Measurements from ENCODE around the gene ST6GALNAC3.
A peak's percentile ranks its signal among the peaks of the same experiment; 100 is the strongest.
"Not testable (repeated sequence)": the region's sequence is repeated elsewhere in the genome, so short reads cannot be mapped to it uniquely, and the experiment has no call there.

The ST6GALNAC3 gene

GRCh38 chr1:76292418-76293184 lies 218.1 kb downstream of the ST6GALNAC3 start:
- DNase-seq: no peak

GRCh38 chr1:76293831-76294230 lies 219.3 kb downstream of the ST6GALNAC3 start:
- DNase-seq: no peak

GRCh38 chr1:76294482-76295194 lies 220.1 kb downstream of the ST6GALNAC3 start:
- no peak for DNase-seq

DNA sequence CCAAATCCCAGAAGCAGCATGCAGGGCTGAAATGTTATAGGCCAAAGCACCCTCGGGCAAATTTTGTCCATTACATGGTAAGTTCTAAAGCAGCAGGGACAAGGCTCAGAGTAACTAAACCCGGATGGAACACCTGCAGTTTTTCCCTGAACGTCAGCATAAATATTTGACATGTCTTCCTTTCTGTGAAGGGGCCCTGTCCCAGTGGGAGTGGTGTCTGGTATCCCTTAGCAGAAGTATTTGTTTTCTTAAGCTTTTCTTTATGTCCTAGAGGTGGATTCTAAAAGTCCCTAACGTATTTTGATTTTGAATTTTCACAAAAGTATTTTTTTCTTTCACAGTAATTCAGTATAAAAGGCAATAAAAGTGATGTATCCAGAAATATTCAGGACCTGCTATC lies 223.9 kb downstream of the ST6GALNAC3 start:
- DNase-seq: no peak

GRCh38 chr1:76299036-76299435 lies 224.5 kb downstream of the ST6GALNAC3 start:
- DNase-seq: no peak

DNA sequence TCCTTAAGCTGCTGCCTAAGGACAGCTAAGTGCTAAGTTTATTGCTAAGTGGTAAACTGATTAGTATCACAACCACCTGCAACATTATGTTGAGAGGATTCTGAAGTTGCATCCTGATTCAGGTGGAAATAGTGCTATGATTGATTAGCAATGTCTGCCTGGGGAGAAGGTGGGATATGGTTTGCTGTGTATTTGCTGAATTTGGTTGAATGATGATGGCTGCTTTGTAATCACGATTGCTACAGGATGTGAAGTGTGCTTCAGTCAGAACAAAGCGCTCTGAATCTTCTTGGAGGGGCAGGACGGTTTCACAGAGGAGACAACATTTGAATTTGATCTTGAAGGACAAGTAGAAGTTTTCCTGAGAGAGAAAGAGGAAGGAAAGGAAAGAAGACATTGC lies 226.0 kb downstream of the ST6GALNAC3 start:
- no peak for DNase-seq

- DNase-seq: no peak
These were observed 228.3 kb downstream of the ST6GALNAC3 start for GRCh38 chr1:76302711-76303339.

DNA sequence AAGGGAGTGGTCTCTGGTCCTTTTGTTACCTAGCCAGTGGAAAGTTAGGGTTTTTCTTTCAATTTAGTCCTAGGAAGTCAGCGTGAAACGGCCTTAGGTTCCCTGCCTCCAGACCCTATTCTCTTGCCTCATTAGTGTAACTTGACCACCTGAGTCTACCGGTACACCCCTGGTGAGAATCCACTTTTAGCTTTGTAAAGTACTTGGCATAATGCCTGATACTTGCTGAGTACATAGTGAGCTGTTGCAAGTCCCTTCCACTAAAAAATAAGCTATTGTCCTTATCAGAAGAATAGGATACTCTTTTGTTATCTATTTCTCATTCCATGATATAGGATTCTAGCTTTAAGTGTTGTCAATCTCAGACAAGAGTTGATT lies 228.8 kb downstream of the ST6GALNAC3 start:
- DNase-seq: no peak

DNA sequence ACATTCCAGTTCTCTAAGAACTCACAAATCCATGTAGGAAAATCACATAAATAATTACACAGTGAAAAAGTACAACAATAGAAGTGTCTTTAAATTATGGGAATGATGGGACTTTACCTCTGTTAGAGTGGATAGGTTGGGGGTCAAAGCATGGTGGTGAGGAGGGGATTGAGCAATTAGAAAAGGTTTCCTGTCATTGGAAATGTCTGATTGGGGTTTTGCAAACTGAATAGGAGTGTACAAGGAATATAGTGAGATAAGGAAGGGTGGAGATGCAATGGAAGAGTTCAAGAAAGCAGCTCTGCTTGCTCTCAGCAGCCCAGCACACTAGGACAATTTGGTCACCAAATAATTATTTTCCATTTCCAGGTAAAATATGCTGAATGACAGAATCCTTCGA lies 238.8 kb downstream of the ST6GALNAC3 start:
- no peak for DNase-seq

DNA sequence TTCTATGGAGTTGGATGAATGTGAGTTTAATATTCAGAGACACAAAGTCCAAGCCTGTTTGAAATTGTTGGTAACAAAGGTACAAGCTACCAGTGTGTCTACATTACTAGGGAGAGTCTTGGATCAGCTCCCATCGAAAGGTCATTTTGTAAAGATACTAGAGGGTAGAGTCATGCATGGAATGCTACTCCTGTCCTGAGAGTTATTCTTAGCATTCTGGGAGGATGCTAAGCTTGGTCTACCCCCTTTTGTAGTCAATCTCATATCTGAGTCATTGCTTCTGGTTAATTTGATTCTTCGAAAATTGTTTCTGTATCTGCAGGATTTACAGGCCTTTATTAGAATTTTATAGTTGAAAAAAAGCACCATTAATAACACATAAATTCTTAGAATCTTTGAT lies 240.2 kb downstream of the ST6GALNAC3 start:
- DNase-seq: no peak

DNA sequence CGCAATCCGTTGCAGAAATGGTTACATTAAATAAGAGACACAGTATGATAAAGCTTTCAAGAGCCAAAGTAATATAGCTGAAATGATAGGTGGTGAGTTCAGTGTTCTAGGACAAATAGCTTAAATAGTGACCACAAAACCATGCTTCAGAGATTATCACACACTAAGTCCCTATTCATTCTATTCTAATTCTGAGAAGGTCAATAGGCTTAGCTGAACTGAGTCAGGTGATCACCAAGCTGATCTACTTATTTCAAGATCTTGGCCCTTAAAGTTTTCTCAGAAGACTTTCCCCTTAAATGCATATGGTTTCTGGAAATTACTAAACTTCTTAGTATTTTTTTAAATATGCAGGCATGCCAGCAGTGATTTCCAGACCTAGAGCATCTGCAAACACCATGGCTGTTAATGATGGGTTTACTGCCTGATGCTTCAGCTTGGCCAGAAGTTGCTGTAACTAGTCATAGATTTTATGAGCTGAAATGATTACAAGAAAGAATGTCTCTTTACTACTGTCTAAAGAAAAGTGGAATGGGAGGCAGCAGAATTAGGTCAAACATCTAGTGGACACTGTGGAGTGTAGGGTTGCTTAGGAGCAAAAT lies 242.9 kb downstream of the ST6GALNAC3 start:
- DNase-seq: no peak

DNA sequence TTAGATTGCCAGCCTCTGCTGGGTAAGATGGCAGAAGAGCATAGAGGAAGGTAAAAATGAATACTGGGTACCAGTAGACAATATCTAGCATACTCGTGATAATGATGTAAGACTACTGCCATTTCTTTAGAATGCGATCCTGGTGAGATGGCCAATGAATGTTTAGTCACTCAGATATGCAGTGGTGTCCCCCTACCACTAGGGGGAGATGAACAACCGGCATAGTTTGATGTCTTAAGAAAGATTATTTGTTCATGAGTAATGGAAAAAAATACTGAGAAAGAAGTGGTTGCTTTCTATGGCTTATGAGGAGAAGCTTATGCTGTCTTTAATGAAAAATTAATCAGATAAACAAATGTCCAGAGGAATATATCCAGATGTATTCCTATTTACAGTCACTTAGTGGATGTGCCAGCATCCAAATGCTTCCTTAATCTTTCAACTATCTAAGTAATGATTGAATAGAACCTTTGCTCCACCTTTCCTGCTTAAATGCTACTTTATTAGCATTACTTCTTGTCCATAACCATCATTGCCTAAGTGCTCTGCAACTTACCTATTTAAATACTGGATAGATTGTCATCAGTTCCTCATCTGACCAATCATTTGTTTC lies 256.6 kb downstream of the ST6GALNAC3 start:
- DNase-seq: peak; percentile 42

DNA sequence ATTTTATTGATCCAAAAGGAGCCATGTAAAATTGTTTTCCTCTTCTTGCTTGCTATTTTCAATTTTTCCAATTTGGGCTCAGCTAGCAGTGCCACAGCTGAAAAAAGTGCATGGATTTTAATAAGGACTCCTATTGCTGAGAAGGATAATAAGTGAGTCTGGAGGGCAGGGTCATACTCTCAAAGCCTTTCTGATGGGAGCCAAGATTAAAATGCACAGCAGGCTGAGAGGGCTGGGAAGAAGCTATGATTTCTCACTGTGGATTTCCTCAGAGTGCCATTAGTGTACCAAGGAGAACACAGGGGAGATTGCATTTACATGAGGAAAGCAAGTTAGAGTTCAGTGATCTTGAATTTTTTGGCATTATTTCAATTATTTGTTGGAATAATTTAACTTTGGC lies 261.3 kb downstream of the ST6GALNAC3 start:
- DNase-seq: no peak

- DNase-seq: no peak
These were observed 262.4 kb downstream of the ST6GALNAC3 start for GRCh38 chr1:76336931-76337371.

- no peak for DNase-seq
These were observed 263.1 kb downstream of the ST6GALNAC3 start for GRCh38 chr1:76337542-76338219.

GRCh38 chr1:76340056-76340455 lies 265.5 kb downstream of the ST6GALNAC3 start:
- no peak for DNase-seq

GRCh38 chr1:76341816-76342215 lies 267.3 kb downstream of the ST6GALNAC3 start:
- not testable (repeated sequence) for DNase-seq

DNA sequence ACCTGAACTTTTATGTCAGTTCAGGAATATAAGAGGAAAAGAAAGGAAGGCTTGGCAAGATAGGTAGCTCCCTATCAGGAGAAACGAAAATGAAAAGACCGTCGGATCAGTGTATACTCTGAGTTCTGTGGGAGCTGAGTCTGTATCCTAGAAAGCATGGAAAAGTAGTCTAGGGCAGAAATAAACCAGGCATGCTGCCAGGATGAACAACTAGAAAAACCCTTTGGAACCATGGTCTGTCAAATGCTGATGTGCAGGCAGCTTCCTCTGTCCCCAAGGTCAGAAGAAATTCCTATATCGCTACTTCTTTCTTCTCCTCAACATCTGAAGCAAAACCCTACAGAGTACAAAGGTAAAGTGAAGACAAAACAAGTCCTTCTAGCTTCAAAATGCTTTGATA lies 268.8 kb downstream of the ST6GALNAC3 start:
- no peak for DNase-seq

DNA sequence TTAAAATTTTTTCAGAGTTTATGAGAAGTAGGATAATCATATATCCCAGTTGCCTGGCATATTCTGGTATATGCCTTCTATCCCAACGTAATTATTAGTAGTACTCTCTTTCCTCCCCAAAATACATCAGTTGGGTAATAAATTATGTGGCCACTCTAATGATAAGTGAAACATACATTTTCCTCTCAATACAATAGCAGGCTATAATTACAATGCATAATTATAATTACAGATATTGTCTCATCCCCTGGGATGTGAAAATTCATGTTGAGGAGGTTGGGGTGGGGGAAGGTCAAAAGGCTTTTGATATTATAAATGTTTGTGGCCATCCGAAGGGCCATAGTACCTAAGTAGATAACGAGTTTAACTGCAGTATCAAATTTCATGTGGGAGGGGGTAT lies 277.1 kb downstream of the ST6GALNAC3 start:
- no peak for DNase-seq

GRCh38 chr1:76352741-76353435 lies 278.3 kb downstream of the ST6GALNAC3 start:
- DNase-seq: no peak

GRCh38 chr1:76354236-76354635 lies 279.7 kb downstream of the ST6GALNAC3 start:
- DNase-seq: no peak

GRCh38 chr1:76366726-76367125 lies 292.2 kb downstream of the ST6GALNAC3 start:
- DNase-seq: no peak

Data from stimulated activated CD4-positive, alpha-beta T cell treated with anti-CD3 and anti-CD28 coated beads, Interleukin-4, amount 100 ng/mL, for 24 hours (primary cell).